ENCODE results near the gene DHX57. TPM values are rescaled to one million over a fixed set of nuclear protein-coding genes. Genes with fewer than 3 reads are reported as not detected.
"Not testable (repeated sequence)": the region's sequence is repeated elsewhere in the genome, so short reads cannot be mapped to it uniquely, and the experiment has no call there.

DHX57 gene
- total RNA-seq, 2 donors from 2014 or later = 14.0 to 18.6 TPM

GRCh38 chr2:38797250-38797676 is 78.5 kb downstream of the DHX57 start:
- no peaks in the 10 kb centered on the region for H3K27me3 Mint-ChIP-seq
- H3K4me3 Mint-ChIP-seq = no peak overlapping the region
- peaks cover 30% of the 10 kb centered on the region for H3K36me3 Mint-ChIP-seq (ENCODE audit: low read depth)
- no peak overlapping the region for H3K27ac Mint-ChIP-seq
- no peaks in the 10 kb centered on the region for H3K9me3 Mint-ChIP-seq
- H3K4me1 Mint-ChIP-seq = no peaks in the 10 kb centered on the region
- no peak for ATAC-seq (replicated peaks)

GRCh38 chr2:38795016-38795415 is 80.7 kb downstream of the DHX57 start:
- not testable (repeated sequence) for H3K4me3 Mint-ChIP-seq; H3K27ac Mint-ChIP-seq; H3K27me3 Mint-ChIP-seq; H3K9me3 Mint-ChIP-seq; ATAC-seq (replicated peaks); H3K4me1 Mint-ChIP-seq
- H3K36me3 Mint-ChIP-seq (ENCODE audit: low read depth) = peaks cover 22% of the 10 kb centered on the region

GRCh38 chr2:38794235-38794946 is 81.3 kb downstream of the DHX57 start:
- no peaks in the 10 kb centered on the region for H3K27me3 Mint-ChIP-seq
- H3K4me3 Mint-ChIP-seq = no peak overlapping the region
- peaks cover 22% of the 10 kb centered on the region for H3K36me3 Mint-ChIP-seq (ENCODE audit: low read depth)
- ATAC-seq (replicated peaks) = no peak
- H3K27ac Mint-ChIP-seq = no peak overlapping the region
- H3K9me3 Mint-ChIP-seq = no peaks in the 10 kb centered on the region
- H3K4me1 Mint-ChIP-seq = no peaks in the 10 kb centered on the region

GRCh38 chr2:38793511-38793910 is 82.2 kb downstream of the DHX57 start:
- ATAC-seq (replicated peaks) = no peak
- H3K4me3 Mint-ChIP-seq = no peak overlapping the region
- peaks cover 14% of the 10 kb centered on the region for H3K36me3 Mint-ChIP-seq (ENCODE audit: low read depth)
- no peaks in the 10 kb centered on the region for H3K27me3 Mint-ChIP-seq
- H3K9me3 Mint-ChIP-seq = no peaks in the 10 kb centered on the region
- H3K27ac Mint-ChIP-seq = no peak overlapping the region
- no peaks in the 10 kb centered on the region for H3K4me1 Mint-ChIP-seq

- peaks cover 6% of the 10 kb centered on the region for H3K36me3 Mint-ChIP-seq (ENCODE audit: low read depth)
- no peak overlapping the region for H3K27ac Mint-ChIP-seq
- H3K9me3 Mint-ChIP-seq = no peaks in the 10 kb centered on the region
- no peaks in the 10 kb centered on the region for H3K27me3 Mint-ChIP-seq
- H3K4me3 Mint-ChIP-seq = no peak overlapping the region
- no peaks in the 10 kb centered on the region for H3K4me1 Mint-ChIP-seq
- no peak for ATAC-seq (replicated peaks)
Observed at GRCh38 chr2:38792751-38793150, 83.0 kb downstream of the DHX57 start.

GRCh38 chr2:38792321-38792720 is 83.4 kb downstream of the DHX57 start:
- H3K4me1 Mint-ChIP-seq; H3K9me3 Mint-ChIP-seq; H3K27me3 Mint-ChIP-seq; H3K36me3 Mint-ChIP-seq (ENCODE audit: low read depth); H3K27ac Mint-ChIP-seq; H3K4me3 Mint-ChIP-seq; ATAC-seq (replicated peaks): not testable (repeated sequence)

GRCh38 chr2:38791744-38792143 is 84.0 kb downstream of the DHX57 start:
- Mint-ChIP-seq H3K4me3 (no peak overlapping the region), H3K36me3 (ENCODE audit: low read depth) (no peaks in the 10 kb centered on the region), H3K9me3 (no peaks in the 10 kb centered on the region), H3K4me1 (no peaks in the 10 kb centered on the region), H3K27me3 (no peaks in the 10 kb centered on the region), H3K27ac (no peak overlapping the region)
- no peak for ATAC-seq (replicated peaks)

- no peak overlapping the region for H3K27ac Mint-ChIP-seq
- no peaks in the 10 kb centered on the region for H3K9me3 Mint-ChIP-seq
- H3K4me1 Mint-ChIP-seq = no peaks in the 10 kb centered on the region
- H3K27me3 Mint-ChIP-seq = no peaks in the 10 kb centered on the region
- no peak overlapping the region for H3K4me3 Mint-ChIP-seq
- ATAC-seq (replicated peaks) = no peak
- no peaks in the 10 kb centered on the region for H3K36me3 Mint-ChIP-seq (ENCODE audit: low read depth)
Observed at GRCh38 chr2:38789691-38790090, 86.0 kb downstream of the DHX57 start.

GRCh38 chr2:38788306-38788705 is 87.4 kb downstream of the DHX57 start:
- H3K4me1 Mint-ChIP-seq = no peaks in the 10 kb centered on the region
- H3K27ac Mint-ChIP-seq = no peak overlapping the region
- ATAC-seq (replicated peaks) = no peak

GRCh38 chr2:38783586-38783985 is 92.1 kb downstream of the DHX57 start:
- peaks cover 22% of the 10 kb centered on the region for H3K36me3 Mint-ChIP-seq (ENCODE audit: low read depth)
- H3K27ac Mint-ChIP-seq = no peak overlapping the region
- no peaks in the 10 kb centered on the region for H3K4me1 Mint-ChIP-seq
- no peak overlapping the region for H3K4me3 Mint-ChIP-seq
- no peaks in the 10 kb centered on the region for H3K27me3 Mint-ChIP-seq
- ATAC-seq (replicated peaks) = no peak
- no peaks in the 10 kb centered on the region for H3K9me3 Mint-ChIP-seq

More at GRCh38 chr2:38788306-38788705, 87.4 kb downstream of the DHX57 start:
- Mint-ChIP-seq H3K4me3 (no peak overlapping the region), H3K27me3 (no peaks in the 10 kb centered on the region), H3K36me3 (ENCODE audit: low read depth) (no peaks in the 10 kb centered on the region), H3K9me3 (no peaks in the 10 kb centered on the region)

GRCh38 chr2:38778687-38779082 is 97.0 kb downstream of the DHX57 start:
- Mint-ChIP-seq H3K4me1 (no peaks in the 10 kb centered on the region), H3K27ac (peak overlapping the region; percentile 94), H3K4me3 (peak overlapping the region; percentile 95), H3K36me3 (ENCODE audit: low read depth) (peaks cover 27% of the 10 kb centered on the region), H3K27me3 (peaks cover 7% of the 10 kb centered on the region), H3K9me3 (no peaks in the 10 kb centered on the region)
- ATAC-seq (replicated peaks) = no peak

GRCh38 chr2:38776531-38776930 is 99.2 kb downstream of the DHX57 start:
- Mint-ChIP-seq H3K27me3 (peaks cover 7% of the 10 kb centered on the region), H3K27ac (no peak overlapping the region), H3K4me1 (no peaks in the 10 kb centered on the region), H3K4me3 (peak overlapping the region; percentile 18), H3K36me3 (ENCODE audit: low read depth) (peaks cover 17% of the 10 kb centered on the region), H3K9me3 (no peaks in the 10 kb centered on the region)
- ATAC-seq (replicated peaks) = no peak

GRCh38 chr2:38775921-38776225 is 99.9 kb downstream of the DHX57 start:
- Mint-ChIP-seq H3K4me1 (no peaks in the 10 kb centered on the region), H3K27ac (no peak overlapping the region), H3K4me3 (no peak overlapping the region), H3K36me3 (ENCODE audit: low read depth) (peaks cover 11% of the 10 kb centered on the region), H3K9me3 (no peaks in the 10 kb centered on the region), H3K27me3 (peaks cover 7% of the 10 kb centered on the region)
- ATAC-seq (replicated peaks) = no peak

GRCh38 chr2:38775097-38775920 is 100.4 kb downstream of the DHX57 start:
- H3K36me3 Mint-ChIP-seq (ENCODE audit: low read depth) = peaks cover 5% of the 10 kb centered on the region
- ATAC-seq (replicated peaks) = no peak
- H3K4me3 Mint-ChIP-seq = no peak overlapping the region
- no peaks in the 10 kb centered on the region for H3K9me3 Mint-ChIP-seq
- no peak overlapping the region for H3K27ac Mint-ChIP-seq
- H3K4me1 Mint-ChIP-seq = no peaks in the 10 kb centered on the region
- peaks cover 7% of the 10 kb centered on the region for H3K27me3 Mint-ChIP-seq

GRCh38 chr2:38771632-38772031 is 104.1 kb downstream of the DHX57 start:
- Mint-ChIP-seq H3K4me3 (no peak overlapping the region), H3K36me3 (ENCODE audit: low read depth) (no peaks in the 10 kb centered on the region), H3K27ac (no peak overlapping the region)

More at GRCh38 chr2:38771632-38772031, 104.1 kb downstream of the DHX57 start:
- no peak for ATAC-seq (replicated peaks)
- Mint-ChIP-seq H3K4me1 (no peaks in the 10 kb centered on the region), H3K9me3 (no peaks in the 10 kb centered on the region), H3K27me3 (peaks cover 7% of the 10 kb centered on the region)
